Measurements from ENCODE around the gene PICALM.

PICALM gene

GRCh38 chr11:86067851-86068137, 1.1 kb downstream of the PICALM start:
- TF ChIP-seq CTCF (IDR thresholded peaks at IDR 0.05; ENCODE audit: low read depth, low read length) = no peak
- H3K4me3 ChIP-seq (ENCODE audit: low read depth, low read length) = peak overlapping the region; percentile 93

GRCh38 chr11:86067009-86067850, 1.7 kb downstream of the PICALM start:
- TF ChIP-seq CTCF (IDR thresholded peaks at IDR 0.05; ENCODE audit: low read depth, low read length) = no peak
- peak overlapping the region; percentile 93 for H3K4me3 ChIP-seq (ENCODE audit: low read depth, low read length)

GRCh38 chr11:86066657-86067008, 2.3 kb downstream of the PICALM start:
- no peak for TF ChIP-seq CTCF (IDR thresholded peaks at IDR 0.05; ENCODE audit: low read depth, low read length)
- H3K4me3 ChIP-seq (ENCODE audit: low read depth, low read length) = peak overlapping the region; percentile 93

- H3K4me3 ChIP-seq (ENCODE audit: low read depth, low read length) = peak overlapping the region; percentile 93
- TF ChIP-seq CTCF (IDR thresholded peaks at IDR 0.05; ENCODE audit: low read depth, low read length) = no peak
Observed at GRCh38 chr11:86066033-86066432, 2.9 kb downstream of the PICALM start.

- TF ChIP-seq CTCF (IDR thresholded peaks at IDR 0.05; ENCODE audit: low read depth, low read length) = no peak
- H3K4me3 ChIP-seq (ENCODE audit: low read depth, low read length) = no peak overlapping the region
Observed at GRCh38 chr11:86064220-86064803, 4.6 kb downstream of the PICALM start.

GRCh38 chr11:86063536-86063935, 5.3 kb downstream of the PICALM start:
- no peak overlapping the region for H3K4me3 ChIP-seq (ENCODE audit: low read depth, low read length)
- no peak for TF ChIP-seq CTCF (IDR thresholded peaks at IDR 0.05; ENCODE audit: low read depth, low read length)

- no peak overlapping the region for H3K4me3 ChIP-seq (ENCODE audit: low read depth, low read length)
- no peak for TF ChIP-seq CTCF (IDR thresholded peaks at IDR 0.05; ENCODE audit: low read depth, low read length)
Observed at GRCh38 chr11:86062719-86063118, 6.2 kb downstream of the PICALM start.

Data from WI38 (cell line).